Pancreas (tissue), 10 donors: Measurements from ENCODE around the gene DCLRE1A. TPM values are rescaled to one million over a fixed set of nuclear protein-coding genes. Genes with fewer than 3 reads are reported as not detected.
"Not testable (repeated sequence)": the region's sequence is repeated elsewhere in the genome, so short reads cannot be mapped to it uniquely, and the experiment has no call there.

Source experiments
- ATAC-seq, 4 donors: fragments of 200-7000 bp; cut with Tn5 transposase; one replicate each; pipeline versions ENCODE4 v1.8.0 to v1.9.1; 2020; ENCODE audit warnings: mild to moderate bottlenecking in 4 of 4, moderate library complexity in 4 of 4
- DNase-seq, 6 donors: peaks; one replicate each; pipeline ENCODE4 v3.0.0-alpha.2; 2020
- FAIRE-seq: peaks from 2 replicates; lab custom pipeline; 2012; peaks lifted over from hg19 to GRCh38; lab: Jason Lieb, UNC
- H3K27ac ChIP-seq, 4 donors: fragments of 200-600 bp; sonication (generic); 1 replicate in 3 of 4; 2 replicates in 1 of 4; pipeline versions ENCODE4 v1.5.0 to v1.8.0; 2020
- H3K27me3 ChIP-seq, 4 donors: fragments of 200-600 bp; one replicate each; pipeline ENCODE4 v1.8.0; 2021
- H3K36me3 ChIP-seq, 3 donors: fragments of 200-600 bp; sonication (generic) in 1 of 3; one replicate each; pipeline versions ENCODE4 v1.5.0 to v1.8.0; 2020 to 2021
- H3K4me1 ChIP-seq, 3 donors: fragments of 200-600 bp; one replicate each; pipeline ENCODE4 v1.8.0; 2021
- H3K4me3 ChIP-seq, 4 donors: fragments of 200-600 bp; sonication (generic) in 2 of 4; one replicate each; pipeline versions ENCODE4 v1.5.0 to v1.8.0; 2020 to 2021
- H3K9me3 ChIP-seq, 4 donors: fragments of 200-600 bp; one replicate each; pipeline ENCODE4 v1.8.0; 2021
- CTCF ChIP-seq, 4 donors: fragments of 200-600 bp; sonication (generic) in 3 of 4; IDR thresholded peaks; one replicate each; pipeline versions ENCODE4 v1.5.0 to v1.8.0; 2021; ENCODE audit warnings: antibody characterized with exemption in 4 of 4
- WGBS, 2 donors: extraction: QIAGEN DNeasy Blood & Tissue Kit; methylation state at CpG; one replicate each; pipeline ENCODE4 v1.1.7; 2013; 5-methylcytosine and 5-hydroxymethylcytosine counted together
- intact Hi-C, 3 donors: fragments of 100-400 bp; cut with DNase I; formaldehyde crosslinking; loops; one replicate each; pipeline versions ENCODE4 v1.11.1 to v1.14.2; 2022
- polyA plus RNA-seq, 2 donors: library from polyadenylated mRNA; stranded (reverse); fragments of 200-250 nt; gene quantifications; one replicate each; pipeline ENCODE4 v1.2.3, GENCODE V29; 2013
- total RNA-seq, 6 donors: library from RNA; stranded (reverse); fragmentation: NEBNext Ultra II Directional in 4 of 6; extraction: Animal tissue kit (Norgen Biotek cat#: 25700) in 4 of 6; gene quantifications; one replicate each; pipeline versions ENCODE4 v1.2.1 to v1.2.4, GENCODE V29; 2021 to 2023
- donor health status: healthy with polysubstance abuse.
- donor health status: DM: no; HTN: no; CAD: no; lungs with moderate emphysema.
- donor health status: DM: no; HTN: no; CAD: no.
- donor health status: control.
- donor health status: control.
- donor health status: Bipolar disorder and iron deficiency.
- donor health status: DM: yes; HTN: yes; CAD: no.
- donor health status: DM: no; HTN: no; CAD: no.
- donor health status: DM: no; HTN: no; CAD: no.
- donor health status: DM: yes; HTN: yes; CAD: no.

DCLRE1A gene
- total and polyA plus RNA-seq, 8 donors, result 2.4 to 5.7 (median 4.0) TPM

DNA sequence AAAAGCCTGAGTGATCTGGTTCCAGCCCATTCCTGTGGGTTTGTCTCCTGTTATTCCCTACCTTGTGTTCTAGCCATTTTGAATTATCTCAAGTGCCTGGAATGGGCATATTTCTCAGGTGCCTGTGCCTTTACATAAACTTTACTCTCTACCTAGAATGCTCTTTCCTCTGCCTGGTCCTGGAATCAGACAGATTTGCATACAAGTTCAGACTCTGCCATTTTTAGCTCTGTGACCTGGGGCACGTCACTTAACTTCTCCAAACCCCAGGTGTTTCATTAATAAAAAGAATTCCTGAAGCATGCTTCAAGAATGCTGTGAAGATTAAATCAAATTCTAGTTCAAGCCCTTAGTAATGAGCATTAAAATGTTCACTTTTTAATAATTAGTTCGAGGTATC lies 7.8 kb downstream of the DCLRE1A start:
- intact Hi-C loops, result no loop called here
- DNase-seq (no peak), ATAC-seq (no peak), FAIRE-seq (no peak)
- no peaks in the 10 kb centered on the region for H3K36me3 ChIP-seq
- no peak for TF ChIP-seq CTCF (IDR thresholded peaks at IDR 0.05)
- 90 to 99% methylated on average over 2 of the region's 2 CpGs for WGBS, 2 donors
- no peak overlapping the region for H3K27ac ChIP-seq
- no peaks in the 10 kb centered on the region for H3K9me3 ChIP-seq
- H3K4me1 ChIP-seq, result peaks cover 0 to 13% (median 4%) of the 10 kb centered on the region in 3 donors
- no peak overlapping the region for H3K4me3 ChIP-seq
- H3K27me3 ChIP-seq, result no peaks in the 10 kb centered on the region

DNA sequence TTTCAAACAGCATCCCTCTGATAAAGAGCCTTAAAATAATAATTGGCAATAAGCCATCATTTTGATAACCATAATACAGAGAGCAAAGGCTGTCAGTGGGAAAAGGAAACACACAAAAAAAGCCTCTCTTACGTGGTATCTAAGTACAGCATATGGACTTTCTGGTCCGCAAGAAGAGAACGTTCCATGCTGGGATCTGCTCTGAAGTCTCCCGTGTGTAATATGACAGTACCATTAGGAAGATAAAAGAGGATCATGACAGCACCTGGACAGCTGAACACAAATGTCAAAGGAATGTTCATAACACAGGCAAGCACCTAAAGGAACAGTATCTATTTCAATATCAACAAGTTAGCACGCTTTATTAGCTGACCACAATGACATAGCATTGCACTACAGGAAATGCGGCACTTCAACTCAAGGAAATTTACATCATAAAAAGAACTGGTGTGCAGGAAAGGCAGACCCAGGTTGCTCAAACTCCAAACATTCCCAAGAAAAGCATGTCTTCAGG lies 9.9 kb downstream of the DCLRE1A start:
- 77 to 79% methylated on average over 6 of the region's 6 CpGs for WGBS, 2 donors
- no peak for FAIRE-seq
- Histone ChIP-seq H3K36me3 (no peaks in the 10 kb centered on the region), H3K4me3 (no peak overlapping the region), H3K4me1 (no peaks in the 10 kb centered on the region), H3K27me3 (no peaks in the 10 kb centered on the region), H3K27ac (no peak overlapping the region), H3K9me3 (no peaks in the 10 kb centered on the region)
- intact Hi-C loops, result no loop called here
- no peak for TF ChIP-seq CTCF (IDR thresholded peaks at IDR 0.05)
- no peak for ATAC-seq
- no peak for DNase-seq

GRCh38 chr10:113842171-113842570 lies 11.7 kb downstream of the DCLRE1A start:
- no peaks in the 10 kb centered on the region for H3K27me3 ChIP-seq
- no peak overlapping the region for H3K27ac ChIP-seq
- 44 to 49% methylated on average over 1 of the region's 1 CpG for WGBS, 2 donors
- H3K4me1 ChIP-seq, result no peaks in the 10 kb centered on the region
- TF ChIP-seq CTCF (IDR thresholded peaks at IDR 0.05), result no peak
- intact Hi-C loops, result no loop called here
- H3K36me3 ChIP-seq, result no peaks in the 10 kb centered on the region
- FAIRE-seq, result no peak
- H3K4me3 ChIP-seq, result no peak overlapping the region
- ATAC-seq, result no peak
- no peak for DNase-seq
- H3K9me3 ChIP-seq, result no peaks in the 10 kb centered on the region

- H3K4me3 ChIP-seq, DNase-seq, H3K9me3 ChIP-seq, ATAC-seq, intact Hi-C loops, H3K27me3 ChIP-seq, H3K27ac ChIP-seq, H3K36me3 ChIP-seq, H3K4me1 ChIP-seq, FAIRE-seq: not testable (repeated sequence)
- WGBS, 2 donors, result 95 to 98% methylated on average over 10 of the region's 10 CpGs
These were observed 25.3 kb downstream of the DCLRE1A start for GRCh38 chr10:113828567-113828966.

DNA sequence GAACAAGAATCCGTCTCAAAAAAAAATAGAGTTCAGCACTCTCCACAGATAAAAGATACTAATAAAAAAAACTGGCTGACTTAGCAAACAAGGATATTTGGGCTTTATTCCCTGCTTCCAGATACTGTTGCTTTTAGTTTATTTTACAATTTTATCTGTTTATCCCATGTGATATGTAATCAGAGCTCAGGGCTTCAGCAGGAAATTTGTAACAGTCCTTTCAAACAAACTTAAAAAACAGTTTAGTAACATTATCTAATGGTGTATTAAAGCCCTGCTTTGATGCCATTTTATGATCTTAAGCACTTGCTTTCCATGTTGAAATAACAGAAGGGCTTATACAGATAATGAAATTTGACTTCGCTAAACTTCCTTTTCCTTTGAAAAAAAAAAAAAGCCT lies 28.1 kb downstream of the DCLRE1A start:
- H3K36me3 ChIP-seq, result no peaks in the 10 kb centered on the region
- no peak overlapping the region for H3K4me3 ChIP-seq
- no peaks in the 10 kb centered on the region for H3K27me3 ChIP-seq
- ATAC-seq (no peak), DNase-seq (no peak), FAIRE-seq (no peak)
- no peak for TF ChIP-seq CTCF (IDR thresholded peaks at IDR 0.05)
- no peaks in the 10 kb centered on the region for H3K9me3 ChIP-seq
- H3K27ac ChIP-seq, result no peak overlapping the region
- WGBS, 2 donors, result 50 to 63% methylated on average over 2 of the region's 2 CpGs
- H3K4me1 ChIP-seq, result peaks cover 0 to 10% (median 0%) of the 10 kb centered on the region in 3 donors
- intact Hi-C loops, result no loop called here
